DLD1 (cell line): ENCODE results near the gene TRIP13.

Experiments
- in situ Hi-C: cut with HindIII; loops from 2 replicates; pipeline ENCODE4 v1.10.0; 2017; ENCODE audit warnings: low sequenced_read_pairs

Gene TRIP13

DNA sequence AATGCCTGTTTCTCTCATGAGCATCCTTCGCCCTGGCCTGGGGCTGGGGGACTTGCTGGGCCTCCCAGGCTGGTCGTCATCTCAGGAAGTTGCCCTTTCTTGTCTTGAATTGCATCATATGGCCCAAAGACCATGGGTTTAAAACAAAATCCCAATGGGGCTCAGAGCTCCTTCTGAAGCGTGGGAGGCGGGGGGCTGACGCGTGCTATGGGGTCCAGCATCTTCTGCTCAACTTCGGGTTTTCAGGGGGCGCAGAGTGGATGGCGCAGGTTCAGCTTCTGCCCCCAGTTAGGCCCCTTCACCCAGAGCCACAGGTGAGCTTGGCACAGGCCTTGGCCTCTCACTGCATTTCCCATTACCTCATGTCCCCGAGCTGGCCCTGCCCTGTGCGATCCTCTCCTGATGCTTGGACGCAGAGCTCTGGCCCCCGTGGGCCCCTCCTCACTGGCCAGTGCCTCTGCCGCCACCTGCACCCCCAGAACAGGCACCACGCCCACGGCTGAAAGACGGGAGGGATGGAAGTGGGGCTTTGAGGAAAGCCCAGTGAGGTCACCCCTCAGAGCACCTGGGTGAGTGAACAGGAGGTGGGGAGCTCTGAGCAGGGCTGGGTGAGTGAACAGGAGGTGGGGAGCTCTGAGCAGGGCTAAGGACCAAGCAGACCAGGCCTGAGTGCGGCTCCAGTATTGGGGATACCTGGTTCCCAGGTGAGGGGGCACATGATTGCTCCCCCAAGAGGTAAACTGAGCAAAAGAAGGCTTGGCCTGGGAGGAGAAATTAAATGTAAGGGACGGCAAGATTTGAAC, 56.0 kb downstream of the TRIP13 start:
- in situ Hi-C loops: no loop called here

DNA sequence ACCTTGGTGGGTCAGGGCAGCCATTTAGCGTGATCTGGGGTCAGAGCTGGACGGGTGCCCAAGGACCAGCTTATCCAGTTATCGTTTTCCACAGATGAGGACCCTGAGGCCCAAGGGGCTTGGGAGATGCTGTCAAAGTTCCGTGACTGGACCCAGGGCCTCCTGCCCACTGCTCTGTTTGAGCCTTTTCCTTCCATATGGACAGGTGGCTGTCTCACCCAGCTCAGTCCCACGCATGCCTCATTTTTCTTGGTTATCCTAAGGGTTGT, 56.5 kb downstream of the TRIP13 start:
- in situ Hi-C loops: no loop called here

GRCh38 chr5:949815-950560, 57.3 kb downstream of the TRIP13 start:
- in situ Hi-C loops: no loop called here

- in situ Hi-C loops: no loop called here
Measured at GRCh38 chr5:951940-952596, 59.4 kb downstream of the TRIP13 start.

GRCh38 chr5:952597-953271, 60.0 kb downstream of the TRIP13 start:
- in situ Hi-C loops: no loop called here

- in situ Hi-C loops: no loop called here
Measured at GRCh38 chr5:953535-954449, 61.1 kb downstream of the TRIP13 start.

GRCh38 chr5:955886-956761, 63.4 kb downstream of the TRIP13 start:
- in situ Hi-C loops: no loop called here

DNA sequence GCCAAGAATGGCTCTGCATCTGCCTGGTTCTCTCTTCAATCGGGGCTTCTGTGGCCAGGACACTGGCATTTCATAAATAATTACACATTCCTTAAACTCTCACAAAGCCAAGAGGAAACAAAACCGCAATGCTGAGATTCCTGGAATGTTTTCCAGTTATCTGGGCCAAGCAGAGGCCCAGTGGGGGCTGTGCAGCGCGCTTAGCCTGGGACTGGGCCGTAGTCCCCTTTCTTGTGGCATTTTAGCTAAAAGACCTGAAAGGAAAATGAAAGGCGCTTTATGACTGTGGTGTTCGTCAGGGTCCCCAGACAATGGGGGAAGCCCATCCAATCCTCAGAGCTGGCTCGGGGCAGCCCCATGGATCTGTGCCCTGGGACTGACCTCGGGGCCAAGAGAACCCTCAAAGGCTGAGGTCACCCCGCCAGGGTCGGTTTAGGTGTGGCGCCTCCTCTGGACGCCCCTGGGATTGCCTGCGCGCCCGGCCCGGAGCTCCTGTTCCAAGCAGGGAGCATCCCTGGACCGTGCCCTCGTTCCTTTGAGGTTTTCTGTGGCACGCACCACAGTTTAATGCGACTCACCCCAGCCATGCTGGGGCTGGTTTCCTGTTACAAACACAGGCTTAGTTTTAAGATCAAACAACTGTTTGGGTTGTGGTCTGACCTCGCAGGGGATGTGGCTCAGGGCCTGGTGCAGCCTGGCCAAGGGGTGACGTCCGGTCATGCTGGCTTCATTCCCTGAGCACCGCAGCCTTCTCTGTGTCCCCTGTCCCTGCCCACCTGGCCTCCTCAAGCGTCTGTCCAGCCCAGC, 64.5 kb downstream of the TRIP13 start:
- in situ Hi-C loops: no loop called here

DNA sequence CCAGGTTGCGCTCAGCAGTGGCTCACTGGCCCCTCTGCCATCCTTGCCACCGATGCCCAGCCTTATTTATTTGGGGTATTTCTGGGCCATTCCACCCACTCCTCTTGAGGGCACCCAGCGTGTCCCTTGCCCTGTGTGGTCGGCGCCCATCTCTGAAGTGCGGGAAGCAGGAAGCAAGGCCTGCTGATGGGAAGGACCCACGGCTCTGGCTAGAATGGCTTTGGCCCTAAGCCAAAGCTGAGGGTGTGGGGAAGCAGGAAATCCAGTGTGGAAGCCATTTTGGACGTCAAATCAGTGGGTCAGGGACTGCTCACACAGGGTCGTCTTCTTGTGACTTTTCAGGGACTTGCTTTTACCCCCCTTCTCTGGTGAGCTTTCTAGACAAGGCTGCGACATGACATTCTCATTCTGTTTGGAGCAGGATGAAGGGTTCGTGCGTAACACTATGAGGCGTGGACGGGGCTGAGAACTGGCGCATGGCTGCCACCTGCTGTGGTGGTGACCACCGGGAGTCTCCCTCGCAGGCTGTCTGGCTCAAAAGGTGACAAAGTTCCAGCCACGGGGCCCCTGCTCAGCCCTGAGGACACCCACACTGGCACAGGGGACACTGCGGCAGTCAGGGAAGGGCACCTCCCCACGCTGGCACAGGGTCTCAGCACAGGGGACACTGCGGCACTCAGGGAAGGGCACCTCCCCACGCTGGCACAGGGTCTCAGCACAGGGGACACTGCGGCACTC, 65.2 kb downstream of the TRIP13 start:
- in situ Hi-C loops: no loop called here

- in situ Hi-C loops: no loop called here
Measured at GRCh38 chr5:958701-959571, 66.3 kb downstream of the TRIP13 start.

DNA sequence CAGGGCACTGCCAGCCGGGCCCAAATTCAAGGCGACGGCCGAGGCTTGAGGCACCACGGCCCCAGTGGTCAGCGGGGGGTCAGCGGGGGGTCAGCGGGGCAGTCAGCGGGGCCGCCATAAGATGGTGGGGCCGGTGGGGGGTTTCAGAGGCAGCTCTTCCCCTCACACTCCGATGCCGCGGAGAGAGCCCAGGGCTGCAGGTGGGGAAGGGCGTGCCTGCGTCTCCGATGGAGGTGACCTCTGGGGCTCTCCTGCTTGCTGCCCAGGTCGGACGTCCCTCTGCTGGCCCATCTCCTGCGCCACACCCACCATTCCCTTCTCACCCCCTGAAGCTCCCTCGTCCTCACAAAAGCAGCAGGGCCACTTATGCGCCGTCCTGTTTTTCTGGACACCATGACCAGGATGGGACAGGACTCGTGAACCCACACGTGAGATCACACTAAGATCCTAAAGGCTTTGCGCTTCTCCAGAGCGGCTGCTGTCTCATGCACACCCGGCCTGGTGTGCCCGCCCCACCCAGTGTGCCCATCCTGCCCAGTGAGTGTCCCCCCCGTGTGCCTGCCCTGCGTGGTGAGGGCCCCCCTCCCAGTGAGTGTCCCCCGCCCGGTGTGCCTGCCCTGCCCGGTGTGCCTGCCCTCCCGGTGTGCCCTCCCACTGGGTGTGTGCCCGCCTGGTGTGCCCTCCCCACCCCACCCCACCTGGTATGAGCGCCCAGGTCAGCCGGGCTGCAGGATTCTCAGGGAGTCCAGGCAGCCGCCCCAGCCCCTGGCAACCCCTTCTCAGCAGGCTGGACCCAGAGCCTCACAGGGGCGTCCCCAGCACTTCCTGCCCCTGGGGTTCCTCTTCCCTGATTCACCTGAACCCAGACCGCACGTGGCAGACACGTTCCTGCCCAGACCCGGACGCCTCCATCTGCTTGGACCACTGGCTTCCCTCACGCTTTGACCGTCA, 67.2 kb downstream of the TRIP13 start:
- in situ Hi-C loops: no loop called here

DNA sequence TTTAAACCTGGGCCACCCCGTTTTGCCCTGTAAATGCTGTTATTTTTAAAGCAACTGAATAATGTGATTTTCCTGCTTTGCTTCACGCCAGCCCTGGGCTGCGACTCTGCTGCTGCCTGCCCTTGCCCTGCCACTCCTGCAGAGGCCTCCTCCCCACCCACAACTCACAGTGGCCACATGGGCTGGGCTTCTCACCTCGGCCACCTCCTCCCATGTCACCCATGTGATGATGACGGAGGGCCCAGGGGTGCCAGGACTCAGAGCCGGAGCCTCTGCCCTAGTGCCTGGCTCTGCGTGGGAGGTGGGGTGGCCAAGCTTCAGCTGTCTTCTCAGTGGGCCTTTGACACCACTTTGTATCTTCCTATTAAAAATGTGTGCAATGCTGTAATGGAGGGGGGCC, 67.9 kb downstream of the TRIP13 start:
- in situ Hi-C loops: no loop called here

- in situ Hi-C loops: no loop called here
Measured at GRCh38 chr5:961002-961710, 68.5 kb downstream of the TRIP13 start.

GRCh38 chr5:961711-962240, 69.1 kb downstream of the TRIP13 start:
- in situ Hi-C loops: no loop called here

DNA sequence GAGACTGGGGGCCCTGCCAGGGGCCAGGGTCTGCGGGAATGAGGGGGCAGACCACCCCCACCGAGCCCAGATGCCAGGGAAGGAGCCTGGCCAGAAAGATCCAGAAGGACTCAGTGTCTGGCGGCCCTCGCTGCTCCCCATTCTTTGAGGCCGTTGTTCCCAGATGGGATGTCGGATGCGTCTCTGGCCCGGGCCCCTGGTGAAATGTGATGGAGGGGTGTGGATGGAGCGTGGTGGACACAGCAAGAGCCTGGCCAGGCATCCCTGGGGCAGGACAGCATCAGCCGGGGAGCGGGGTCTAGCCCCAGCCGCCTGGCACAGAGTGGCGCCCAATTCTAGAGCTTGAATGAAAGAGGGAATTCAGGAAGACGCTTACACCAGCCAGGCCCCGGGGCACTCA, 69.7 kb downstream of the TRIP13 start:
- in situ Hi-C loops: no loop called here
